Activated CD8-positive, alpha-beta memory T cell treated with anti-CD3 and anti-CD28 coated beads for 24 hours (primary cell): ENCODE data around the gene SMAD7.

Source experiments
- DNase-seq: peaks from one replicate; pipeline ENCODE4 v3.0.0-alpha.2; 2020

Gene SMAD7

DNA sequence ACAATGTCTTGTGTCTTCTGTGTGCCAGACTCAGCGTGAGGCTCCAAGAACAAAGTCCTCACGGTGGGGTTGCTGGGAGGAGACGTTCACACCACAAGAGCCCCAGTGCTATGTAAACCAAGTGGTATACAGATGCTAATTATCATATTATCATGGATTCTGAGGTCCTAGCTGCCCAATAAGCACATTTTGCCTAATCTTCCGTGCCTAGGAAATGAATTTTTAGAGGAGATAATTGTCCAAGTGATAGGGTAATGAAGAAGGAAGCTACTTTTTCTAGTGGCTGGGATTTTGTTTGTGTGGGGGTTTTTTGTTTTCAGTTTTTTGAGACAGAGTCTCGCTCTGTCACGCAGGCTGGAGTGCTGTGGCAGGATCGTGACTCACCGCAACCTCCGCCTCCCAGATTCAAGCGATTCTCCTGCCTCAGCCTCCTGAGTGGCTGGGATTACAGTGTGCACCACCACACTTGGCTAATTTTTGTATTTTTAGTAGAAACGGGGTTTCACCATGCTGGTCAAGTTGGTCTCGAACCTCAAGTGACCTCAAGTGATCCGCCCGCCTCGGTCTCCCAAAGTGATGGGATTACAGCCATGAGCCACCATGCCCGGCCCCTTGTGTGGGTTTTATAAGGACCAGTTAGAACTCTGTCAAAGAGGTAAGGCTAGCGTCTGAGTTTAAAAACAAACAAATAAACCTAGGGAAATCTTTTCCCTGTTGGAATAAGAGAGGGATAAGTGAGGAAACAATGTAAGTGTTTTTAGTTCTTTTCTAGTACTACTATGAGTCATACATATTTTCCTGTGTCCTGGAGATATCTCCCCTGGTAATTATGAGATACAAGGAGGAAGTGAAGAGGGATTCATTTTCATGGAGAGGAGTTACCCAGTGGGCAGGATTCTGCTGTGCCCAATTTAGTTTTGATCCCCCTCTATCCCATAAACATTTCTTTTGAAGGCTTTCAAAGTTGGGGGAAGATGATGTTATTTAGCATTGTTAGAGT lies 9.5 kb upstream of the SMAD7 start:
- DNase-seq: no peak

DNA sequence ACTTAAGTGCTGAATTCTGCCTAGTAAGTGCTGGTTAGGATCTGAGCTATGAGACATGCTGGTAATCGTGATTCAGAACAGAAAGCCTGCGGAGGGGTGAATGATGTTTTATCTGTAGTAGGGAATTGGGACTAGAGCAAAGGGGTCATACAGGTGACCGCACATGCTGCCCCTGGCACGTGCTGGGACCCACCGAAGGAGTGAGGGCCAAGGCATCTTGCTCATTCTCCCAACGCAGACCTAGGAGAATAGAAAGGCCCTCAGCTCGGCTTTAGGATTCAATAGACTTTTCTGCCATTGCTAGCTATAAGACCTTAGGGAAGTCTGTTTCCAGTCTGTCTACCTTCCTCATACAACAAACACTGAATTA lies 8.8 kb upstream of the SMAD7 start:
- no peak for DNase-seq

DNA sequence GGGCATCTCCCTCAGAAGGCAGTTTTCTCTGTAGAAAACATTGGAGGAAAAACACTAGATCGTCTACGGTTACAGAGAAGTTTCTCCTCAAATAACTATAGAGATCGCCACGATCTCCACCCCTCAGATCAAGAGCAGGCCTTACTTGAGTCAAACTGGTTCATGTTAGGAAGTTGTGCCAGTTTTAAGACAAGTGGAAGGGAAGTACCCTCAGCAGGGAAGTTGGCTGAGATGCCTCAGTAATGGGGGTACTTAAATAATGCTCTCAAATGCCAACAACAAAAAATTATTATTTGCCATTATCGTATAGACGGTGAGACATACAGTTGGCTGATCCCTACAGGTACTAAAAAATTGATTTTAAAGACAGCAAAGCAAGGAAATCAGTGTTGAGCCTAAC lies 8.2 kb upstream of the SMAD7 start:
- no peak for DNase-seq

DNA sequence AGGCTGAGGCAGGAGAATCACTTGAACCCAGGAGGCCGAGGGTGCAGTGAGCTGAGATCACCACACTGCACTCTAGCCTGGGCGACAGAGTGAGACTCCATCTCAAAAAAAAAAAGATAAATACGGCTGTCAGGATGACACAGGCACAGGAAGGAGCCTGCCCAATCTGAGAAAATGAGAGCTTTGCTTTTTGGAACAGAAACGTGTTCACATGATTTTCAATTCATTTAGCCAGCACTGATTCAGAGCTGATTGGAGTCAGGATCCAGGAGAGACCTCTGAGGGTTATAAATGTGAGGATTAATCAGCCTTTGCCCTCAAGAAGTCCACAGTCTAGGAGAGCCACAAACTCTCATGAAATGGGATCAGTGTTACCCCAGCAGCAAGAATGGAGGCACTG lies 6.9 kb upstream of the SMAD7 start:
- no peak for DNase-seq

DNA sequence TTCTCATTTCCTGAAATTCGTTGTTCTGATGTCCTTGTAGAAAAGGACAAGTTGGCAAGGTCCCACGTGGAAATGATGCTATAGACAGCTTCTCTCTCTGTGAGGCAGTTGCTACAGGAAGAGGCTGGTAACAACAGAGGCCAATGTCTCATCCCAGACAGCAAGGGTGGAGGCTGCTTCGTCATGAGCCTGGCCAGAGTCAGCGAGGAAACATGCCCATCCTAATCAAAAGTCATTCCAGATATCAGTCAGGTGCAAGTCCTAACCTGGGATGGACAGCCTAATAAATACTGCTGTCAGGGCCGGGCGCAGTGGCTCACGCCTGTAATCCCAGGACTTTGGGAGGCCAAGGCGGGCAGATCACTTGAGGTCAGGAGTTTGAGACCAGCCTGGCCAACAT lies 6.4 kb upstream of the SMAD7 start:
- DNase-seq: no peak

DNA sequence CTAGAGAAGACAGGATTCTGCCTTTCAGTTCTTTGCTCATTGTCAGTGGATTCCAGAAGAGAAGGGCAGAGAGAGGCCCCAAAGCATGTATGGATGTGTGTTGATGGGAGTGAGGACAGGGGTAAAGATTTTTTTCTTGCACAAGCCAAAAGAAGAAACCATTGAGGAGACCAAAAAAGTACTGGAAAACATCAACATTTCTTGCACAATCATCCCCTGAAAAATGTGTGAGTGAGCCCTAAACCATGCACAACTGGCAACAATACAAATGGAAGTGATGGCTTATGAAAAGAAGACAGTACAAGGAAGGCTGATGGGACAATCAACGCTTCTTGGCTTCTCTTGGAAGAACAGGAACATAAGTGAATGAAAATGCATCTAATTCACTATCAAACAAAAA lies 5.6 kb upstream of the SMAD7 start:
- no peak for DNase-seq

DNA sequence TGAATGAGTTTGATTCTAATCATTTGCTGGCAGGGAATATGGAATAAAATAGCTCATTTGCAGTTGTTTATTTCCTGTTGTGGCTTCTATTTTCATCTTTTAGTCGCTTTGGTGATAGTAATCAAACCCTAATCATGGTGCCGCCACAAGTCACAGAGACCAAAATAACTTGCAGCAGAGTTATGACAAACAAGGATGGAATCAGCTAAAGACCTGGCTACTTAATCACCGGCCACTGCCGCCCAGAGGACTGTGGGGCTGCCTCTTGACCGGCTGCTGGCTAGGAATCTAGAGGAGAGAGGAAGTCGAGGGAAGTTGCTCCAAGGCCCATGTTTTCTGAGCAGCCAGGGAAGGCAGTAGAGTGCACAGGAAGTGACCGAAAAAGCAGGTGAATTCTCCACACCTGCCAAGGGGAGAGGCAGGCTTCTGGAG lies 5.1 kb upstream of the SMAD7 start:
- no peak for DNase-seq

DNA sequence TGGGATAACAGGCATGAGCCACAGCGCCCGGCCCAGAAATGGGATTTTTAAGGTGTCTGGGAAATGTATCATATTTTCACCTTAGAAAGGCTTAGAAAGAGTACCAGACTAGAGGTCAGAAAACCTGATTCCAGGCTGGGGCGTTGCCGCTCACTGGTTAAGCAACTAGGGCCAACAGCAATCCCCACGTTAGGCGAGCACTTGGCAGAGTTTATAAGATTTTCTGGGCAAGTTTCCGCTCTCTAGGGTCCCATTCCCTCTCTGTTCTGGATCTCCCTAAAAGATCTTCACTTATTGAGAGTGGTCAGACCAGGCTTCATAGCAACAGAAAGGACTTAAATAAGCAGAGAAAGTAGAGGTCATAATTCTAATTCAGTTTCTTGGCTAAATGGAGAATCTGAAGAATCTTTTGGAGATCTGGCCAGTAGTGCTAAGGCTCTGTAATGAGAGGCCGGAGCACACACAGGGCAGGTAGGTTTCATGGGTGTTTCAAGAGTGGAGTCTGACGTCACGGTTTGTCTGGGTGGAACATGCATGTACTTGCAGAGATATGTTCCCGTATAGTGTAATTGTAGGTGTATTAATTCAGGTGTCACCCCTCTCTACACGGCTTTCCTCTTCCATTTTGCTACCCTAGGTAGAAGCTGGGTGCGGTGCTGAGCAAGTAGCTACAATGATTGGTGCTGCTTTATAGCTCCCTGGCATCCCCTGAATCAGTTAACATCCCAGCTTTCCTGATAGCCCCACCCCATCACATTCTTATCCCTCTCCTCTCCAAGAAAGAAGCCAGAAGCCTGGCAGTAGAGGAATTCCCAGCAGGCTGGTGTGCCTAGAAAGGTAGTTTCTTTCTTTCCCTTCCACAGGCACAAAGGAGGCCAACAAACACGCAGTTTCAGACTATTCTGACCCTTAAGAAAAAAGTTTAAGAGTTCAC lies 4.4 kb upstream of the SMAD7 start:
- DNase-seq: no peak

DNA sequence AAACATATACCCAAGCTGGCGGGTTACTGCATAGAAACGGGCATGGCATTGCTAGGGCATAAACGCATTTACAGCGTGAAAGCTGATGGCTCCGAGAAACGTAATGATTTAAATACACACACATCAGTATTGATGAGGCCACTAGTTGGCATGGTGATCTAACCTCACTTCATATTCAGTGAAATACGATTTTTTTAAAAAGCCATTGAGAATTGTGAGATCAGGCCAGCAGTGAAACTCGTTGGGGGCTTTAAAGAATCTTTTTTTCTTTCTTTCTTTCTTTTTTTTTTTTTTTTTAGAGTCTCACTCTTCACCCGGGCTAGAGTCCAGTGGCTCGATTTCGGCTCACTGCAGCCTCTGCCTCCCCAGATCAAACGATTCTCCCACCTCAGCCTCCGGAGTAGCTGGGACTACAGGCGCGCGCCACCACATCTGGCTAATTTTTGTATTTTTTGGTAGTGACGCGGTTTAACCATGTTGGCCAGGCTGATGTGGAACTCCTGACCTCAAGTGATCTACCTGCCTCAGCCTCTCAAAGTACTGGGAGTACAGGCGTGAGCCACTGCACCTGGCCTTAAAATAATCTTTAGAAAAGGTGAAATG lies 2.4 kb upstream of the SMAD7 start:
- no peak for DNase-seq

DNA sequence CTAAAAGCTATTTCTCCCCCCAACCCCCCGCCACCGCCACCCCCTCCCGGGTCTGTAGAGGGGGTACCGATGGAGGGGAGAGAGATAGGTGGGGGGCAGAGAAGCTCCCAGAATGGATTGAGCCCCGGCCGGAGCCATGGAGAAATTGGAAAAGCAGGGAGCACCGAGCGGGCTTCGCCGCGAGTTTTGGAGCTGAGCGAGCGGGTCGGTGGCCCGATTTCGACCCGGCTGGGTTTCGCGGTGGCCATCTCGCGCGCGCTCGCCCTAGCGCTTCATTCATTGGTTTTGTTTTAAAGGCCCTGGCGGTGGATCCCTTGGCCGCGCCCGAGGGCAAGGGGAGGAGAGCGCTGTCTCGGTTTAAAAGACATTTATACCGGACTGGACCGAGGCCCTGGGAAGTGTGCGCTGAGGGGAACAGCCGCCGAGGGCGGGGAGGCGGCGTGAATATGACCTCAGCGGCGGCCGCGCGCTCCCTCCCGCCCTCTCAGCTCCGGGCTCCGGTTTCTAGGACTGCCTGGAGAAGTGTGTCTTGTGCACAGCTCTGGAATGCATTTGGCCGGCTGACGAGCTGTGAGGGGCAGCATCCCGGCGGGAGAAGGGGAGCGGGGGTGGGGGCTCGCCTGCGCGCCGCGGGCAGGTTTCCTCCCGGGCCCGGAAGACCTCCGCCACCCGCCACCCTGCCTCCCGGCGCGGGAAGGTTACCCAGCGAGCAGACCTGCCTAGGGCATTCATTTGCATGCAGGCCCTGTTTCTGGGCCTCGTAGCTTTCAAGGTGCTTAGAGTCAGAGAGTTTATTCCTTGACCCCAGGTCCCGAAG lies 1.7 kb upstream of the SMAD7 start:
- no peak for DNase-seq

DNA sequence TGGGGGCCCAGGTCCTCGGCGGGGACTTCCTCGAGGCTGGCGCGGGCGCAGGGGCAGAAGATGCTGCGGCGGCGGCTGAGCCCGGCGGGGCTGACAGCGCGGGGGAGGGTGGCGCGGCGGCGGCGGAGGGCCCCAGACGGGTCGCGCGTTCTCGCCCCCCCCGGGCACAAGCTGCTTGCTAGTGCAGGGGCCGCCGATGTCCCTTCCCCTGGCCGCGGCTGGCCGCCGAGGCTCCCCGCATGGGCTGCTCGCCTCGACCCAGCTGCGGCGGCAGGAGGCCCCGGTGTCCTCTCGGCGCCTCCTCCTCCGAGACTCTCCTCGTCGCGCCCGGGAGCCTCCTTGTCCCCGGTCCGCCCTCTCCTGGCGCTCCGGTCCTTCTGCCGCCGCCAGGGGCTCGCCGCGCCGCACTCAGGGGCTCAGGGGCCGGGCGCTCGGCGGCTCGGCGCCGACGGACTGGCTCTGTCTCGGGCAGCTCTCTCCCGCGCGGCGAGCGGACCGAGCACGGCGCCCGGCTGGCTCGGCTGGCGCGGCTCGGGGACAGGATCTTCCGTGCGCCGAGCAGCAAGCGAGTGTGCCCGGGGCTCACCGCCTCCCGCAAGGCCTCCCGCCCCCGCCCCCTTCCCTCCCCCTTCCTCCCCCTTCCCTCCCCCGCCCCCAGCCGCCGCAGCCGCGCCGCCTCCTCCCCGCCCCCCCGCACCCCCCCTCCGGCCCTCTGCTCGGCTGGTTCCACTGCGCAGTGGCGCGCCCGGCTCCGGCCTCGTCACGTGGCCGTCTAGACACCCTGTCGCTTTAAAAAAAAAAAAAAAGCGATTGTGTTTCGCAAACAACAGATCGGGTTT lies 902 bp upstream of the SMAD7 start:
- DNase-seq: peak; percentile 88

DNA sequence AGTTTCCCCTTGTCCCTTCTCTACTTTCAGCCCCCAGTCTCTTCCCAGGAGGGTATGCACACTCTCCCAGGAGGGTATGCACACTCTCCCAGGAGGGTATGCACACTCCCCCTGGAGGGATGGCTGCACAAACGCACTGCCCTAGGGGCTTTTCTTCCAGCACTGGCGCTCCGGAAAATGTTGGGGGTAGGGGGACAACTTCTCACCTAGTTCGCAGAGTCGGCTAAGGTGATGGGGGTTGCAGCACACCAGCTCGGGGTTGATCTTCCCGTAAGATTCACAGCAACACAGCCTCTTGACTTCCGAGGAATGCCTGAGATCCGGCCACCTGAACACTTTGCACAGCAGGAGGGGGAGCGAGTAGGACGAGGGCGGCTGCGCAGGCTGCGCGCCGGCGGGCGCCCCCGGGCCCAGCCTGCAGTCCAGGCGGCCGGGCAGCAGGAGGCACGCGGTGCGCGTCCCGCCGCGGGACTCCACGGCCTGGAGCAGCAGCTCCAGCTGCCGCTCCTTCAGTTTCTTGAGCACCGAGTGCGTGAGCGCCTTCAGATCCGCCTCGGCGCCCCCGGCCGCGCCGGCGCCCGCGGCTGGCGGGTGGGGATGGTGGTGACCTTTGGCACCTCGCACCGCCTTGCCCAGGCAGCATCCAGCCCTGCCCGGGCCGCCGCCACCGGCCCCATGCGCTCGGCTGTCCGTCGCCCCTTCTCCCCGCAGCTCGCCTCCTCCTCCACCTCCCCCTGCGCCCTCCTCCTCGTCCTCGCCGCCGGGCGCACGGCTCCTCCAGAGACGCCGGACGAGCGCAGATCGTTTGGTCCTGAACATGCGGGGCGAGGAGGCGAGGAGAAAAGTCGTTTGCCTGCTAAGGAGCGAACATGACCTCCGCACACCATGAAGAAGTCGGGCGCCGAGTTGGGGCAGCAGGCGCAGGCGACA lies 894 bp downstream of the SMAD7 start:
- peak; percentile 74 for DNase-seq

DNA sequence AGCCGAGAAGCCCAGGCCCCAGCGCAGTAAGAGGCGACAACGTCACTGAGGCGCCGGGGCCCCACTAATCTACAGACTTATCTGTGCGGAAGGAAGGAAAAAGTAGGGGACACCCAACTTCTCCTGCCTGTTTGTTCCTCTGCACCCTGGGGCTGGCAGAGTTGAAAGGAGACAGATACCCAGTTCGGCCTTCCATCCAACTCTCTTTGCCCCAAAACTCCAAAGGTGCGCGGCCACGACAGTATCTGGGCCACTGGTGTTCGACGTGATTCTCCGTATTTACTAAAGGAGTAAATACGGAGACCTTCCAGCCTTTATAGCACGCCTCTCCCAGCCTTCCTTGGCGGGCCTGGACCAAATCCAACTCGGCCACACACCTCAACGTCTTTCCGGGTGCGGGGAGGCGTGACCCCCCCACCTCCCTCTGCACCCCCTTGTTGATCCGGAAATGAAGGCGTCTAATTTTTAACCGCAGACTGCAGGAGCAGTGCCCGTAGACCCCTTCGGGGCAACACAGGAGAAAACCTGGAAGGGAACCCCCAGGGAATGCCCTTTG lies 1.6 kb downstream of the SMAD7 start:
- no peak for DNase-seq

DNA sequence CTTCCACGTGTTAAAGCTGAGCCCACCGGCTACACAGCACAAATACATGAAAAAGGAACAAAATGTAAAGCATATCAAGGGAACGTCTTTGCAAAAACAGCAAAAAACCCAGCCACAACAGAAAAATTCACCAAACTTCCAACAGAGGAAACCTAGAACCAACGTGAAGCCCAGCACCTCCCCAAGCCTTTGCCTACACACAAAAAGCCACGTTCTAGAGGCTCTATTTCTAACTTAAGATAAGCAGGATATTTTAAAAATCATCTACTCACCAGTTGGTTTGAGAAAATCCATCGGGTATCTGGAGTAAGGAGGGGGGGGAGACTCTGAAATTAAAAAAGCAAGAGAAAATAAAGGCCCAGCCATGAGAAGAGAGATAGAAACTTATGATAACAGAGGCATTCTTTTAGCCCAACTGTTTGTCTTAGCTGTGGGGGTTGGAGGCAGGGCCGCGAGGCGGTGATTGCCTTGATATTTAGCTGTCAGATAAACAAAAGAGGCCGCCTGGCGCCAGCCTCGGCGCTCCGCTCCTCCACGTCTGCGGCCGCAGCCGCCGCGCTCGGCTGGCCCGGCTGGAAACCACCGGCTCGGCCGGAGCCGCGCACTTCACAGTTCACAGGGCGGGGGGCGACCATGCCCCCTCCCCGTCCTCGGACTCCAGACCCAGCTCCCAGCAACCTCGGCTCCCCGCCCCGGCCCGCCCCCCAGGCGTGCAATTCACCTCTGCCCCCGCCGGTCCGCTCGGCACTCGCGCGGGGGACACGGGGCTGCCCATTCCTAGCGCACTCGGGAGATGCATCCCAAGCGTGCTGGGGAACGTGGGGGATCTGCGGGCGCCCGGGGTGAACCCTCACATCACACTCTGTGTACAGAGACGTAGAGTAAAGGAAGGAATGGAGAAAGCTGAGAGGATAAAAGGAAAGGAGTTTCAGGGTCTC lies 2.4 kb downstream of the SMAD7 start:
- DNase-seq: peak; percentile 74

DNA sequence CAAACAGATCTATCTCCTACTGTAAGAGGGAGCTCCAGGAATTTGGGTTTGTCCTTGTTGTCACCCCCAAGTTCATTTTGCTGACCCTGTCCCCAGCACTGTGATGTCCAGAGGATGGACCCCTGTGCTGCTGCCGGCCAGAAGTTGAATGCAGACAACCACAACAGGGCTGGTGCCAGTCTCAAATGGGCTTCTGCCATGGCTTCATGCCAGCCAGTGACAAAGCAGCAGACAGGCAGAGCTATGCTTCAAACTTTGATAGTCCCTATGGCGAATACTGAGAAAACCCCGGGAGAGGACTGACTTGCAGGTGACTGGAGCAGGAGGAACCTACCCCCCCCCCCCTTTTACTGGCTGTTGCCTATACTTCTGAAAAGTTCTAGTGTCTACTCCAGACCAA lies 3.2 kb downstream of the SMAD7 start:
- no peak for DNase-seq

DNA sequence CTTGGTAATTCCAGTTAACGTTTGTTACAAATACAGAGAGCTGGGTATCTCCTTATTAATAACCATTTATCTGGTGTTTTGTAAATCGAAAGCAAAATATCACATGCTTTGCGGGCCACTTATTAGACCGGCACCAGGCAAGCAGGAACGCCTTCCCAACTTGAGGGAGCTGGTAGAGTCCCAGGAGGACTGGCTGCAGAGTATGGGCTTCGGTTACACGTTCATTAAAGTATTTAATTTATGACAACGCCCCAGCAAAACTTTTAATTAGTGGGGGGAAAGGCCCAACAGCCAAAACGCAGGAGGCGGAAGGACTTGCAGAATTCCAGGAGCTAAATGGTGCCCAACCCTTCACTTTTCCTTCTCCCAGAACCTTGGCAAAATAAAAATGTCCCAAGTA lies 3.7 kb downstream of the SMAD7 start:
- no peak for DNase-seq

DNA sequence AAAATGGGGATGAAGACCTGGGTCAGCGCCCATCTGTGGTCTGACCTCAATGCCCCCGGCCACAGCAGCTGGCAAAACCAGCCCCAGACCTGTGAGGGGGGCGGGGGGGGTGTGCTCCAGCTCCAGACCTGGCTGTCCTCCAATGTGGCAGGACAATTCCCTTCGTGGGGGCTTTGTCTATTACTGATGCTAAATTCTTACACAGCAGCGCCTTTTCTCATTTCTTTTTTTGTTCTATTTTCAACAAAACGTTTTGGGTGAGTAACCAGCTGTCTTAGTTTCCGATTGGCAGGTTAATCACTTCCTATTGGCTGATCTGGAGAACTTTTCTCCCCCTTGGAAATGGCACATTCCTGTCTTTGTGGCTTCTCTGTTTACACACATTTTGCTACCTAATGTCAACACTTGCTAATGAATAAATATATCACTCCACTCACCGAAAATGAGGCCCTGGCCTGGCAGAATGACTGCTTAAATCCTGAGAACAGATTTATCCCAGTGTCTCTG lies 4.4 kb downstream of the SMAD7 start:
- DNase-seq: no peak

DNA sequence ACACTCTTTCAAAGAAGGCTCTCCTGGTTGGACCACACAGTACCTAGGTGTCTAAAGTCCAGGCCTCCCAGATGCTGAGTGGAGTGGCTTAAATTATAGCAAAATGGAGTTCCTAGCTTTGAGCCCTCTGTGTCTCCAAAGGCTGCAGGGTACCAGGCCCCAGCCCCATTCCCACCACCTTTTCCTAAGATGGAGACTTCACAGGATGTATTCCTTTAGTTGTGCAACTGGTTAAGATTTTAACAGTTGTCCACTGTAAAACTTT lies 4.9 kb downstream of the SMAD7 start:
- DNase-seq: no peak

DNA sequence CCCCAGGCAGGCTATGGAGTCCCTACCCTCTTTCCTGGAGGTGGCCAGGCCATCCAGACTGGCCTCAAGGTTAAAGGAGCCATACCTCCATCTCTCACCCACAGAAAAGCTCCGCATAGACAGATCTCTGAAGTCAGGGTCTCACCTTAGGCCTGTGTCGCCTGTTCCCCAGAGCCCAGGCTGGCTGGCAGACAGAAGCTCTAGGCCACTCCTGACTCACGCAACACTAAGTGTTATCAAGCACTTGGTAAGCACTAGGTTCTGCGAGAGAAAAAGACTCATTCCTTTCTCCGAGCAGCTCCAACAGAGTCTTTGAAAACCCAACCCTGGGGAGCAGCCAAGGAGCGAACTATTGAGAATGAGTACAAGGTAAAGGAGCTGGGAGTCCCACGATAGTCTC lies 6.1 kb downstream of the SMAD7 start:
- DNase-seq: no peak
